ENCODE measurements around the gene KASH5. TPM values are rescaled to one million over a fixed set of nuclear protein-coding genes. Genes with fewer than 3 reads are reported as not detected.

KASH5 gene
- total and polyA plus RNA-seq, 2 donors, result 0.09 TPM

- DNase-seq (ENCODE audit: low read depth in 6 of 9, low spot score in 9 of 9), result no peak
- no peaks in the 10 kb centered on the region for H3K36me3 ChIP-seq (ENCODE audit: control insufficient read depth in 2 of 2, insufficient read depth in 2 of 2, low read length in 1 of 2)
- H3K27ac ChIP-seq (ENCODE audit: low read depth in 1 of 2, low read length in 1 of 2), result no peak overlapping the region
- H3K27me3 ChIP-seq (ENCODE audit: control insufficient read depth in 2 of 2, insufficient read depth in 1 of 2, low read length in 1 of 2), result peaks cover 0 to 27% of the 10 kb centered on the region in 2 donors
- H3K9me3 ChIP-seq (ENCODE audit: control insufficient read depth in 2 of 2, insufficient read depth in 1 of 2, low read length in 1 of 2), result no peaks in the 10 kb centered on the region
- H3K4me1 ChIP-seq (ENCODE audit: control insufficient read depth in 2 of 2, insufficient read depth in 2 of 2, low read length in 2 of 2), result peaks cover 7 to 28% of the 10 kb centered on the region in 2 donors
- WGBS, result 90% methylated on average over 3 of the region's 3 CpGs
- H3K4me3 ChIP-seq (ENCODE audit: low read length in 2 of 2), result no peak overlapping the region
Measured at GRCh38 chr19:49414256-49414655, 26.2 kb downstream of the KASH5 start.

GRCh38 chr19:49415102-49415809 lies 27.2 kb downstream of the KASH5 start:
- Histone ChIP-seq H3K4me3 (ENCODE audit: low read length in 2 of 2) (no peak overlapping the region), H3K36me3 (ENCODE audit: control insufficient read depth in 2 of 2, insufficient read depth in 2 of 2, low read length in 1 of 2) (no peaks in the 10 kb centered on the region), H3K4me1 (ENCODE audit: control insufficient read depth in 2 of 2, insufficient read depth in 2 of 2, low read length in 2 of 2) (peaks cover 0 to 20% of the 10 kb centered on the region in 2 donors), H3K27ac (ENCODE audit: low read depth in 1 of 2, low read length in 1 of 2) (no peak overlapping the region), H3K27me3 (ENCODE audit: control insufficient read depth in 2 of 2, insufficient read depth in 1 of 2, low read length in 1 of 2) (peaks cover 6 to 37% of the 10 kb centered on the region in 2 donors), H3K9me3 (ENCODE audit: control insufficient read depth in 2 of 2, insufficient read depth in 1 of 2, low read length in 1 of 2) (no peaks in the 10 kb centered on the region)
- 94% methylated on average over 15 of the region's 15 CpGs for WGBS
- DNase-seq (ENCODE audit: low read depth in 6 of 9, low spot score in 9 of 9), result no peak

DNA sequence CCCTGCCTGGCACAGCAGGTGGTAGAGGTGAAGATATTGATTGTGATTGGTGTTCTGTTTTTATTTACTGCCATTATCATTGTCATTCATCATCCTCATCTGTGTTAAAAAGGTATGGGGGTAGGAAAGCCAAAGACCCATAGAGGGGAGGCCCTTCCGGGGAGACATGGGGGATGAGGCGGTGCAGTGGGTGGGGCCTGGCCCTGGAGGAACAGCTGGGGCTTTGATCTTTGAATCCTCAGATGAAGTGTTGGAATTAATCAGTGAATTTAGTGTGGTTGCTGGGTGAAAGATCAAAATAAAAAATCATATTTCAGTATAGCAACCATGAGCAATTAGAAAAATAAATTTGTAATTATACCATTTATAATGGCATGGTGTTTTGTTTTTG lies 27.8 kb downstream of the KASH5 start:
- H3K9me3 ChIP-seq (ENCODE audit: control insufficient read depth in 2 of 2, insufficient read depth in 1 of 2, low read length in 1 of 2), result no peaks in the 10 kb centered on the region
- peaks cover 0 to 20% of the 10 kb centered on the region in 2 donors for H3K4me1 ChIP-seq (ENCODE audit: control insufficient read depth in 2 of 2, insufficient read depth in 2 of 2, low read length in 2 of 2)
- H3K36me3 ChIP-seq (ENCODE audit: control insufficient read depth in 2 of 2, insufficient read depth in 2 of 2, low read length in 1 of 2), result no peaks in the 10 kb centered on the region
- 64% methylated on average over 2 of the region's 2 CpGs for WGBS
- DNase-seq (ENCODE audit: low read depth in 6 of 9, low spot score in 9 of 9), result peak in 1 of 9 donors; percentile 43
- H3K27ac ChIP-seq (ENCODE audit: low read depth in 1 of 2, low read length in 1 of 2), result no peak overlapping the region
- H3K4me3 ChIP-seq (ENCODE audit: low read length in 2 of 2), result no peak overlapping the region
- peaks cover 11 to 42% of the 10 kb centered on the region in 2 donors for H3K27me3 ChIP-seq (ENCODE audit: control insufficient read depth in 2 of 2, insufficient read depth in 1 of 2, low read length in 1 of 2)

DNA sequence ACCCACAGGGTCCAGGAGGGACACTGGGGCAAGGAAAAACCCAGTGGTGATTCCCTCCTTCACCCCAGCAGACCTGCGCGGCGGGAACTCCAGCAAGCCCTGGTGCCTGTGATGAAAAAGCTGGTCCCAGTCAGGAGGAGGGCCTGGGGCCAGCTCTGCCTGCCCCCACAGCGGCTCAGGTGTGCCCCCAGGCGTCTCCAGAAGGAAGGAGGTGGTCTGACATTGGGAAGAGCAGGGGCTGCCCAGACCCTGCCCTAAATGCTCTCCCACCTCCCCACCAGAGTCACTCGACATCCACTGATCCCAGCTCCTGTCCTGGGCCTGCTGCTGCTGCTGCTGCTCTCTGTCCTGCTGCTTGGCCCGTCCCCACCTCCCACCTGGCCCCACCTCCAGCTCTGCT lies 29.0 kb downstream of the KASH5 start:
- Histone ChIP-seq H3K36me3 (ENCODE audit: control insufficient read depth in 2 of 2, insufficient read depth in 2 of 2, low read length in 1 of 2) (no peaks in the 10 kb centered on the region), H3K9me3 (ENCODE audit: control insufficient read depth in 2 of 2, insufficient read depth in 1 of 2, low read length in 1 of 2) (no peaks in the 10 kb centered on the region), H3K4me3 (ENCODE audit: low read length in 2 of 2) (no peak overlapping the region), H3K27ac (ENCODE audit: low read depth in 1 of 2, low read length in 1 of 2) (no peak overlapping the region), H3K4me1 (ENCODE audit: control insufficient read depth in 2 of 2, insufficient read depth in 2 of 2, low read length in 2 of 2) (peaks cover 0 to 23% of the 10 kb centered on the region in 2 donors), H3K27me3 (ENCODE audit: control insufficient read depth in 2 of 2, insufficient read depth in 1 of 2, low read length in 1 of 2) (peaks cover 23 to 55% of the 10 kb centered on the region in 2 donors)
- DNase-seq (ENCODE audit: low read depth in 6 of 9, low spot score in 9 of 9), result no peak
- WGBS, result 89% methylated on average over 7 of the region's 7 CpGs

DNA sequence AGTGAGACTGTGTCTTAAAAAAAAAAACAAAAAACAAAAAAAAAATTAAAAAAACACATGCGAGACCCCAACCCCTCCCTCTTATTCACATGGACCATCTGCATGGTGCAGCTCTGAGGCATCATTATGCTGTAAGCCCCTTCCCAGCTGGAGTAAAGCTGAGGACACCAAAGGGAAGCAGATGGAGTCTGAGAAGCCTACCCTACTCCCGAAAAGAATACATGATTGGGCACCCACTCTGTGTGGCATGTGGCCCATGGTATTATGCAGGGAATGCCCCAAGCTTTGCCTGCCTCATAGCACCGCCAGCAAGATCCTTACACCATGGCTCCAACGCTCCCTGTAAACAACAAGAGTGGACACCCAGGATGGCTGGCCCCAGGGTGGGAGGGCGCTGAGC lies 30.5 kb downstream of the KASH5 start:
- Histone ChIP-seq H3K9me3 (ENCODE audit: control insufficient read depth in 2 of 2, insufficient read depth in 1 of 2, low read length in 1 of 2) (peaks cover 0 to 4% of the 10 kb centered on the region in 2 donors), H3K4me3 (ENCODE audit: low read length in 2 of 2) (no peak overlapping the region), H3K27me3 (ENCODE audit: control insufficient read depth in 2 of 2, insufficient read depth in 1 of 2, low read length in 1 of 2) (peaks cover 37 to 69% of the 10 kb centered on the region in 2 donors), H3K4me1 (ENCODE audit: control insufficient read depth in 2 of 2, insufficient read depth in 2 of 2, low read length in 2 of 2) (peaks cover 4 to 36% of the 10 kb centered on the region in 2 donors), H3K36me3 (ENCODE audit: control insufficient read depth in 2 of 2, insufficient read depth in 2 of 2, low read length in 1 of 2) (no peaks in the 10 kb centered on the region), H3K27ac (ENCODE audit: low read depth in 1 of 2, low read length in 1 of 2) (no peak overlapping the region)
- DNase-seq (ENCODE audit: low read depth in 6 of 9, low spot score in 9 of 9), result no peak
- WGBS, result 98% methylated on average over 5 of the region's 5 CpGs

DNA sequence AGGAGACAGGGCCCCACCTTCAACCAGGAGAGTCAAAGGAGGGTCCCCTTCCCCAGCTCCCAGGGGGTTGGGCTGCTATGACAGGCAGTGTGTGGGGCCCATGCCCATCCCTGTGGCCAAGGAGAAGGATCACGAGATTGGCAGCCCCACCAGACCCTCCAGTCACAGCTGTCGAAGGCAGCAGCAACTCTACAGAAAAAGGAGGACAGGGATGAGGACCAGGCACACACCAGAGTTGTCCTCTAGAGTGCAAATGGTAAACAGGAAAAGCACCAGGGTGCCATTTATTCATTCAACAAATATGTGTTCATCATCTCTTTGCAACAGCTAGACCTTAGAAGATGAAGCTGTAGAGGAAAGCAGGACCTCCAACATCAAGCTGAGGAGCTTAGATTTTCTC lies 31.1 kb downstream of the KASH5 start:
- DNase-seq (ENCODE audit: low read depth in 6 of 9, low spot score in 9 of 9), result no peak
- Histone ChIP-seq H3K4me1 (ENCODE audit: control insufficient read depth in 2 of 2, insufficient read depth in 2 of 2, low read length in 2 of 2) (peaks cover 4 to 43% of the 10 kb centered on the region in 2 donors), H3K27me3 (ENCODE audit: control insufficient read depth in 2 of 2, insufficient read depth in 1 of 2, low read length in 1 of 2) (peaks cover 41 to 76% of the 10 kb centered on the region in 2 donors), H3K4me3 (ENCODE audit: low read length in 2 of 2) (no peak overlapping the region), H3K27ac (ENCODE audit: low read depth in 1 of 2, low read length in 1 of 2) (no peak overlapping the region), H3K9me3 (ENCODE audit: control insufficient read depth in 2 of 2, insufficient read depth in 1 of 2, low read length in 1 of 2) (peaks cover 0 to 4% of the 10 kb centered on the region in 2 donors), H3K36me3 (ENCODE audit: control insufficient read depth in 2 of 2, insufficient read depth in 2 of 2, low read length in 1 of 2) (no peaks in the 10 kb centered on the region)
- 96% methylated on average over 2 of the region's 2 CpGs for WGBS

DNA sequence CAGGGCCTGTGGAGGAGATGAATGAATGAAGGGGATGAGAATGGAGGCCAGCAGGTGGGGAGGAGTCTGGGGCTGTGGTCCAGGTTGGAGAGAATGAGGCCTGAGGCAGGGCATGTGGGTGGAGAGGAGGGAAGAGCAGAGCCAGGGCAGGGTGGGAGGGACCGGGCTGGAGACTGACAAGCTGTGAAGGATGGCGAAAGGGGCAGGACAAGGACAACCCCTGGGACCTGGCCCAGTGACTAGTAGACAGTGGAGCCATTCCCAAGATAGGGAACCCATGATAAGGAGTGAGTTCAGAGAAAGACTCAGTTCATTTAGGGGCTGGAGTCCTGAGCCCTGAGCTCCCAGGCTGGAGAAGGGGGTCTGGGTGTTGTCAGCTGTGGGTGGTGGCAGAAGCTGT lies 32.2 kb downstream of the KASH5 start:
- Histone ChIP-seq H3K4me3 (ENCODE audit: low read length in 2 of 2) (no peak overlapping the region), H3K27me3 (ENCODE audit: control insufficient read depth in 2 of 2, insufficient read depth in 1 of 2, low read length in 1 of 2) (peaks cover 47 to 86% of the 10 kb centered on the region in 2 donors), H3K9me3 (ENCODE audit: control insufficient read depth in 2 of 2, insufficient read depth in 1 of 2, low read length in 1 of 2) (peaks cover 0 to 5% of the 10 kb centered on the region in 2 donors), H3K36me3 (ENCODE audit: control insufficient read depth in 2 of 2, insufficient read depth in 2 of 2, low read length in 1 of 2) (no peaks in the 10 kb centered on the region), H3K4me1 (ENCODE audit: control insufficient read depth in 2 of 2, insufficient read depth in 2 of 2, low read length in 2 of 2) (peaks cover 4 to 41% of the 10 kb centered on the region in 2 donors), H3K27ac (ENCODE audit: low read depth in 1 of 2, low read length in 1 of 2) (no peak overlapping the region)
- DNase-seq (ENCODE audit: low read depth in 6 of 9, low spot score in 9 of 9), result no peak
- 99% methylated on average over 2 of the region's 2 CpGs for WGBS

GRCh38 chr19:49421039-49421877 lies 33.2 kb downstream of the KASH5 start:
- 11% methylated on average over 48 of the region's 48 CpGs for WGBS
- Histone ChIP-seq H3K36me3 (ENCODE audit: control insufficient read depth in 2 of 2, insufficient read depth in 2 of 2, low read length in 1 of 2) (no peaks in the 10 kb centered on the region), H3K27me3 (ENCODE audit: control insufficient read depth in 2 of 2, insufficient read depth in 1 of 2, low read length in 1 of 2) (peaks cover 57 to 97% of the 10 kb centered on the region in 2 donors), H3K27ac (ENCODE audit: low read depth in 1 of 2, low read length in 1 of 2) (no peak overlapping the region), H3K4me1 (ENCODE audit: control insufficient read depth in 2 of 2, insufficient read depth in 2 of 2, low read length in 2 of 2) (peaks cover 4 to 37% of the 10 kb centered on the region in 2 donors), H3K4me3 (ENCODE audit: low read length in 2 of 2) (no peak overlapping the region), H3K9me3 (ENCODE audit: control insufficient read depth in 2 of 2, insufficient read depth in 1 of 2, low read length in 1 of 2) (peaks cover 0 to 11% of the 10 kb centered on the region in 2 donors)
- peak in 1 of 9 donors; percentile 55 for DNase-seq (ENCODE audit: low read depth in 6 of 9, low spot score in 9 of 9)

DNA sequence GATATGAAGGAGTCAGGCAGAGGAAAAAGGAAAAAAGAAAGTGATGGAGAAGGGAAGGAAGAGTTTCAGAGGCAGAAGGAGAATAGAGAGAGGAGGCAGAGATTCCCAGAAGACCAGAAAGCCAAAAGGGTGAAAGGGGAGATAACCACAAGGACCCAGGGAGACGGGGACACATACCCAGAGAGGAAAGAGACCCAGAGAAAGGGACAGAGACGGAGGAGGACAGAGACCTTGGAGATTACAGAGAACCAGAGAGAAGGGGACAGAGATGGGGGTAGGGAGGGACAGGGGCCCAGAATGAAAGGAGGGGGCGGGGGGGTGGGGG lies 33.8 kb downstream of the KASH5 start:
- peaks cover 0 to 11% of the 10 kb centered on the region in 2 donors for H3K9me3 ChIP-seq (ENCODE audit: control insufficient read depth in 2 of 2, insufficient read depth in 1 of 2, low read length in 1 of 2)
- peaks cover 63 to 100% of the 10 kb centered on the region in 2 donors for H3K27me3 ChIP-seq (ENCODE audit: control insufficient read depth in 2 of 2, insufficient read depth in 1 of 2, low read length in 1 of 2)
- DNase-seq (ENCODE audit: low read depth in 6 of 9, low spot score in 9 of 9), result no peak
- no peak overlapping the region for H3K4me3 ChIP-seq (ENCODE audit: low read length in 2 of 2)
- WGBS, result 36% methylated on average over 3 of the region's 3 CpGs
- H3K27ac ChIP-seq (ENCODE audit: low read depth in 1 of 2, low read length in 1 of 2), result no peak overlapping the region
- peaks cover 4 to 37% of the 10 kb centered on the region in 2 donors for H3K4me1 ChIP-seq (ENCODE audit: control insufficient read depth in 2 of 2, insufficient read depth in 2 of 2, low read length in 2 of 2)
- H3K36me3 ChIP-seq (ENCODE audit: control insufficient read depth in 2 of 2, insufficient read depth in 2 of 2, low read length in 1 of 2), result no peaks in the 10 kb centered on the region
